Measurements from ENCODE around the gene SLC47A2.
A peak's percentile ranks its signal among the peaks of the same experiment; 100 is the strongest.

Gene SLC47A2

DNA sequence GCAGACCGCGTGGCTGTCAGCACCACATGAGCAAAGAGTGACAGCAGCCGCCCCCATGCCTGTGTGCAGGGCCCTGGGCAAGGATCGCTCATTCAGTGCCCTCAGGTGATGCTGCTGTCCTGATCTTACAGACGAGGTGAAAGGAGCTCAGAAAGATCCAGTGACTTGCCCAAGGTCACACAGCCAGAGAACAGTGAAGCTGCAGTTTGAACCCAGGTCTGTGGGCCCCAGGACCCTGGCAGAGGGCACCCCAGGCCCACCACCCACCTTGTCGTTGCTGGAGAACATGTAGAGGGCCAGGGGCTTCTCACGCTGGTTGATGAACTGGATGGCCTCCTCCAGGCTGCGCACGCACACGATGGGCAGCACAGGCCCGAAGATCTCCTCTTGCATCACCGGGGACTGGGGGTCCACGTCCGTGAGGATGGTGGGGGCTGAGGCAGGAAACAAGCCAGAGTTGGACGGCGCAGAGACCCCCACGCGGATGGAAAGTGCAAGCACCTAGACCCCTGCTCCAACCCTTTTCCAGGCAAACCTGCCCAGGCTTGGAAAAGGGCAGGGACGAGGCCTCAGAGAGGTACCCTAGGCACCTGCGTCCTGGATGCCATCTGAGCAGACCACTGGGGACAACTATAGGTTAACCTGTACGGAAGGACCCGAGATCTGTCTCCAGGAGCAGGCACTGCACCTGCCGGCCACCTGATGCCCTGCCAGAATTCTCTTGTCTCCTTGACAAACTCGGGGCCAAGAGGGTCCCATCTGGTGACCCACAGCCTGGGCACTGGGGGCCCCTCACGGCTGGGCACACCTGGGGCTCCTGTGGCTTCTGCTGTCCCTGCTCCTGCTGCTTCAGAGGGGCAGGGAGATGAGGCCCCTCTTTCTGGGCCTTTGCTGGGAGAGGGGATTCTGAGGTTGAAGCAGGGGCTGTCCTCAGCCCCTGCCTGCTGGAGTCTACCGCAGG is 23.1 kb upstream of the SLC47A2 start:
- no peaks in the 10 kb centered on the region for H3K4me1 Mint-ChIP-seq
- H3K9me3 Mint-ChIP-seq: no peaks in the 10 kb centered on the region
- H3K36me3 Mint-ChIP-seq: no peaks in the 10 kb centered on the region
- no peaks in the 10 kb centered on the region for H3K27me3 Mint-ChIP-seq
- no peak overlapping the region for H3K4me3 Mint-ChIP-seq
- no peak overlapping the region for H3K27ac Mint-ChIP-seq

DNA sequence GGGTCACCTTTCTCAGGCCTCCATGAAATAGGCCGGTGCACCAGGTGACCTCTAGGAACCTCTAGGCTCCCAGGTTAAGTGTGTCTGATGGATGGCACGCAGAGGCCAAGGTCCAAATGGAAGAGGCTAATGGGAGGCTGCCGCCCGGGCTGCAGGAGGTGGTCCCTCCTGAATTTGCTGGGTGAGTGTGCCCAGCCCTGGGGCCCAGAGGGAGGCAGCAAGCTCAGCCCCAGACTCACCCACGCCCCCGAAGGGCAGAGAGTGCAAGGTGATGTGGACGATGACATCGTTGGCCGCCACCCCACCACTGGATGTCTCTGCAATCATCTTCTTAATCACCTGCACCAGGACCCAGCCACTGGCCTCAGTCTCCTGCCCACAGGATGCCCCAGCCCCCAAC is 22.4 kb upstream of the SLC47A2 start:
- Mint-ChIP-seq H3K4me3 (no peak overlapping the region), H3K27ac (no peak overlapping the region), H3K9me3 (no peaks in the 10 kb centered on the region), H3K4me1 (no peaks in the 10 kb centered on the region), H3K36me3 (no peaks in the 10 kb centered on the region), H3K27me3 (no peaks in the 10 kb centered on the region)

- no peak overlapping the region for H3K4me3 Mint-ChIP-seq
Observed at GRCh38 chr17:19738073-19738449, 21.7 kb upstream of the SLC47A2 start.

GRCh38 chr17:19737305-19738072 is 21.1 kb upstream of the SLC47A2 start:
- Mint-ChIP-seq H3K27ac (no peak overlapping the region), H3K9me3 (no peaks in the 10 kb centered on the region), H3K36me3 (no peaks in the 10 kb centered on the region), H3K27me3 (no peaks in the 10 kb centered on the region), H3K4me3 (no peak overlapping the region), H3K4me1 (no peaks in the 10 kb centered on the region)

More at GRCh38 chr17:19738073-19738449, 21.7 kb upstream of the SLC47A2 start:
- Mint-ChIP-seq H3K36me3 (no peaks in the 10 kb centered on the region), H3K4me1 (no peaks in the 10 kb centered on the region), H3K27ac (no peak overlapping the region), H3K27me3 (no peaks in the 10 kb centered on the region), H3K9me3 (no peaks in the 10 kb centered on the region)

GRCh38 chr17:19736071-19736470 is 19.7 kb upstream of the SLC47A2 start:
- Mint-ChIP-seq H3K4me1 (no peaks in the 10 kb centered on the region), H3K27ac (no peak overlapping the region), H3K4me3 (no peak overlapping the region), H3K9me3 (no peaks in the 10 kb centered on the region), H3K27me3 (no peaks in the 10 kb centered on the region), H3K36me3 (no peaks in the 10 kb centered on the region)

- Mint-ChIP-seq H3K36me3 (no peaks in the 10 kb centered on the region), H3K4me3 (no peak overlapping the region), H3K27ac (peak overlapping the region; percentile 61), H3K27me3 (no peaks in the 10 kb centered on the region), H3K9me3 (no peaks in the 10 kb centered on the region), H3K4me1 (no peaks in the 10 kb centered on the region)
Observed at GRCh38 chr17:19733953-19734526, 17.7 kb upstream of the SLC47A2 start.

DNA sequence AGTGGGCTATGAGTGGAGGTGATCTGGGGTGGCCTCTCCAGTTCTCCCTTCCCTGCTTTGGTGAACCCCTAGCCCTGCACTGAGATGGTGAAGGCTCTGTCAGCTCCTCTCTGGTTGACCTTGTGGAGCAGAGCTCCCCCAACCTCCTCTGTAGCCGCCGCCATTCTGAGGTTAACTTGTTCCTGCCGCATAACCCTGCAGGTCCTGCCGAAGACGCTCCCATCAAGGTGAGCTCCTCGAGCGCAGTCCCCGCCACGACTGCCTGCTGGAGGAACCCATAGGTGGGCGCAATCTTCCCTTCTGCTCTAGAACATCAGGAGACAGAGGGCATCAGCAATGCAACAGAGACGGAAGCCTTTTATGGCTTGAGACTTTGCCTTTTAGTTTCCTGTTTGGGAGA is 15.2 kb upstream of the SLC47A2 start:
- no peaks in the 10 kb centered on the region for H3K27me3 Mint-ChIP-seq
- H3K4me1 Mint-ChIP-seq: peaks cover under 1% of the 10 kb centered on the region
- no peak overlapping the region for H3K4me3 Mint-ChIP-seq
- H3K36me3 Mint-ChIP-seq: no peaks in the 10 kb centered on the region
- no peak overlapping the region for H3K27ac Mint-ChIP-seq
- H3K9me3 Mint-ChIP-seq: no peaks in the 10 kb centered on the region

DNA sequence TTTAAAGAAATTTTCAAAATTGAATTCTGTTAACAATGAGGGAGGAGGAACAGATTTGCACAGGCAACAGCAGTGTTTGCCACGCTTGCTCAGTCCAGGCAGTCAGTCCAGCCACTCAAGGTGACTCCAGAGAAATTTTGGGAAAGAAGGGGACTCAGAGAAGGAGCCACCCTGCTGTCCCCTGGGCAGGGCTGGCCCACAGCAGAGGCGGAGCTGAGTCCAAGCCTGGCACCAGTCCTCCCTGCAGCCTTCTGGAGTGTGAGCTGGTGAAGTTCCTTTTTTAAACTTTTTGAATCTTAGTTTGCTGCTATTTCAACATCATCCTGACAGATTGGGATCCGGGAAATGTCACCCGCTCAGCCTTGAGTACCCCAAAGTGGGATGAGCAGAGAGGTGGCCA is 14.5 kb upstream of the SLC47A2 start:
- H3K36me3 Mint-ChIP-seq: no peaks in the 10 kb centered on the region
- H3K4me1 Mint-ChIP-seq: peaks cover 5% of the 10 kb centered on the region
- no peak overlapping the region for H3K4me3 Mint-ChIP-seq
- peak overlapping the region; percentile 35 for H3K27ac Mint-ChIP-seq
- H3K27me3 Mint-ChIP-seq: no peaks in the 10 kb centered on the region
- no peaks in the 10 kb centered on the region for H3K9me3 Mint-ChIP-seq

DNA sequence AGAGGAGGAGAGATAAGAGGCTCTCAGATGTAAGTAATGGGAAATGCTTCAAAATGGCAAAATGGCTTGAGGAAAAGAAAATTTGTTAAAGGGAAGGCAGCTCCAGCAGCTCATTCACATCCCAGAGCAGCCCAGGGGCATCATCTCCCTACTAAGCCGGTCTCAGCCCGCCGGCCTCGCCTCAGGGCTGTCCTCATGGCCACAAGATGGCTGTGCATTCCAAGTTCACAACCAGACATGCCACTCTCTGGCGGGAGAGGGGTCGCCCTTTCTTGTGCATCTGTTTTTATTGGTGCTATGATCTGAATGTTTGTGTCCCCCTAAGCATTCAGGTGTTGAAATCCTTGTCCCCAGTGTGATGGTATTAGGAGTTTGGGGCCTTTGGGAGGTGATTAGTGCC is 13.5 kb upstream of the SLC47A2 start:
- Mint-ChIP-seq H3K36me3 (no peaks in the 10 kb centered on the region), H3K27me3 (no peaks in the 10 kb centered on the region), H3K4me3 (no peak overlapping the region), H3K4me1 (peaks cover 14% of the 10 kb centered on the region), H3K27ac (no peak overlapping the region), H3K9me3 (no peaks in the 10 kb centered on the region)

DNA sequence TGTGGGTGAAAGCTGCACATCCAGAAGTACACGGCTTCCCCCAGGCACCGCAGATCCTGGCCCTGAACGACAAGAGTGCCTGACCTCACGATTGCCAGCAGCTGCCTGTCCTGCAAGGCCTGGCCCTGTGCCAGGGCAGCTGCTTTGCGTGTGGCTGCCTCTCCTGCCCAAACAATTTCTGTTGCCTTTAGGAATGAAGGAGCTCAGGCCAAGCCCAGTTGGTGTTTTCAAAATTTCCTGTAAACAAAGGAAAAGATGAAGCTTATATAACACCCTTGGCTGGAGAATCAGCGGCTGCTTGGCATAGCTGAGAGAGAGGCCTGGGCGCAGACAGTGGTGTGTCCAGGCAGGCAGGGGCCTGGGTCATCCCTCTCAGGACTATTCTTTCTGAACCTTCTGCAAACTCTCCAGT is 11.7 kb upstream of the SLC47A2 start:
- Mint-ChIP-seq H3K36me3 (no peaks in the 10 kb centered on the region), H3K4me1 (peaks cover 22% of the 10 kb centered on the region), H3K4me3 (no peak overlapping the region), H3K27ac (no peak overlapping the region), H3K9me3 (no peaks in the 10 kb centered on the region), H3K27me3 (no peaks in the 10 kb centered on the region)

DNA sequence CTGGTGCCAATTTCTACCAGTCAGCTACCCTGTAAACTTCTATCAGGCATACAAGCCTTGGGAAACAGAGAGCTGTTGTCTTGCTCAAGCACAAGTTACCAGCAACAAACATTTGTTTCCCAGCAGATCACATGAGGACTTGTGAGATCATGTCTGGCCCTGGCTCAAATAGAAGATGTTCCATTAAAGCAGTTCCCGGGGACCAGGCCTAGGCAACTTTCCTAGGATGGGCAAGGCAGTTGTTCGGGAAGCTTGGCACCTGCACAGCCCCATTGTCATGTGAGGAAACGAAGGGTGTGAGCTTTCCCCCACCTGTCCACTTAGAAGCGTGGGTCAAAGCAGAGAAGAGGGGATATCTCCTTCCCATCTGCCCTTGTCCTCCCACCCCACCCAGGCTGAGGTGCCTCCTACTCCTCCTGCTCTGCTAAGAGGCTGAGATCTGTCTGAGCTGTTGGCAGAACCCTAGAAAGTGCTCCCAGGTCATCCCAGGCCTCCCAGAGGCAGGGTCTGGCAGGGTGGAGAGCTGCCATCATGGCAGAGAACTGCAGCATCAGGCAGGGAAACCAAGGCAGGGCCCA is 11.2 kb upstream of the SLC47A2 start:
- Mint-ChIP-seq H3K27ac (no peak overlapping the region), H3K9me3 (no peaks in the 10 kb centered on the region)

DNA sequence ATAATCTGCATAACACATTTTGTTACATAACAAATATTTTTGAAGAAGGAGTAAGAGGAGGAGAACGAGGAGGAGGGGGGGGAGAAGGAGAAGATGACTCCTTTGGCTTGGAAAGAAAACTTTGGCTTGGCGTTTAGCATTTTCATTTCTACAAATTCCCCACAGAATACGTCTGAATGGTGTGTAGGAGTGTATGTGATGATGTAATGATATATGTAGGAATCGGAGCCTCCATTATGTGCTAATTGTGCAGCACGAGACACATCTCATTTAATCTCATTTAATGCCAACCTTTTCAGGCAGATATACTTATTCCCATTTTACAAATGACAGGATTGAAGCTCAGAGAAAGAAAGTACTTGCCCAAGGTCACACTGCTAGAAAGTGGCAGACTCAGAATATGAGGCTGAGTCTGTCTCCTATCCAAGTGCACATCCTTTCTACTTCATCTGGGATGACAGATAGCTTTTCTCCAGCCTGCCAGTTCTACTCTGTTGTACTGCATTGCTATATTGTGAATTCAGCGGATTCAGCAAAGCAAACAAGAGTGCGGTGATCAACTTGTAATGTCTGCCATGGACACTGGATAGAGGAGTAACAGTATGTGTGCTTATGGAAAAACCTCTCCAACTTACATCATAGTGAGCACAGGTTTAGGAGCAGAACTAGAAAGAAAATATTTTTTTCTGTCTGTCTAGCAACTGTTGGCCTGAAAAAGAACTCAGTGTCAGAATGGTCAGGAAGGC is 10.4 kb upstream of the SLC47A2 start:
- Mint-ChIP-seq H3K36me3 (no peaks in the 10 kb centered on the region), H3K9me3 (no peaks in the 10 kb centered on the region), H3K27me3 (no peaks in the 10 kb centered on the region), H3K4me1 (peaks cover 25% of the 10 kb centered on the region), H3K27ac (peak overlapping the region; percentile 60), H3K4me3 (no peak overlapping the region)

More for the DNA sequence above, 11.2 kb upstream of the SLC47A2 start:
- H3K27me3 Mint-ChIP-seq: no peaks in the 10 kb centered on the region
- no peak overlapping the region for H3K4me3 Mint-ChIP-seq
- no peaks in the 10 kb centered on the region for H3K36me3 Mint-ChIP-seq
- H3K4me1 Mint-ChIP-seq: peaks cover 22% of the 10 kb centered on the region

GRCh38 chr17:19725486-19725885 is 9.1 kb upstream of the SLC47A2 start:
- Mint-ChIP-seq H3K36me3 (no peaks in the 10 kb centered on the region), H3K9me3 (no peaks in the 10 kb centered on the region), H3K27me3 (no peaks in the 10 kb centered on the region), H3K27ac (peak overlapping the region; percentile 74), H3K4me1 (peaks cover 25% of the 10 kb centered on the region), H3K4me3 (peak overlapping the region; percentile 79)

- Mint-ChIP-seq H3K4me3 (peak overlapping the region; percentile 79), H3K9me3 (no peaks in the 10 kb centered on the region), H3K4me1 (peaks cover 25% of the 10 kb centered on the region), H3K27me3 (no peaks in the 10 kb centered on the region), H3K36me3 (no peaks in the 10 kb centered on the region), H3K27ac (peak overlapping the region; percentile 74)
Observed at GRCh38 chr17:19724501-19725420, 8.4 kb upstream of the SLC47A2 start.
